HEK293 (cell line): ENCODE data around the gene ABI3BP.

Source experiments
- CTCF ChIA-PET: fragments of 350-600 bp; formaldehyde crosslinking; extraction: SDS; loops from one replicate; lab custom pipeline; 2021; ENCODE audit warnings: antibody characterized with exemption; lab: Yijun Ruan, JAX
- POLR2A ChIA-PET: fragments of 300-600 bp; formaldehyde crosslinking; extraction: SDS; loops from one replicate; lab custom pipeline; 2020; ENCODE audit warnings: antibody characterized with exemption, inconsistent platforms; lab: Yijun Ruan, JAX
- H3K27ac ChIP-seq: fragments of 200-500 bp; sonication (Bioruptor generic); 2 replicates; pipeline ENCODE4 v1.5.1; 2014; ENCODE audit warnings: low read depth, low read length, control low read depth, inconsistent platforms; ENCODE audit errors: extremely low read depth
- H3K36me3 ChIP-seq, 2 experiments: fragments of 200-500 bp in 1 of 2; sonication (Bioruptor generic) in 1 of 2; 1 replicate in 1 of 2; 2 replicates in 1 of 2; pipeline ENCODE4 v1.5.1; 2014 to 2017; ENCODE audit warnings: inconsistent platforms in 2 of 2, low read length in 2 of 2; ENCODE audit not compliant: control insufficient read depth in 2 of 2, insufficient read depth in 1 of 2
- H3K4me1 ChIP-seq: fragments of 200-500 bp; sonication (Bioruptor generic); 2 replicates; pipeline ENCODE4 v1.5.1; 2014; ENCODE audit warnings: mild to moderate bottlenecking, low read length, inconsistent platforms; ENCODE audit not compliant: control insufficient read depth, insufficient read depth
- H3K4me3 ChIP-seq: 2 replicates; pipeline ENCODE4 v1.5.1; 2011; ENCODE audit warnings: low read depth, mild to moderate bottlenecking, control low read depth, low read length, moderate library complexity
- H3K9me3 ChIP-seq: fragments of 200-500 bp; sonication (Bioruptor generic); 2 replicates; pipeline ENCODE4 v1.5.1; 2014; ENCODE audit warnings: low read depth, low read length, inconsistent platforms; ENCODE audit not compliant: control insufficient read depth, insufficient read depth
- GLIS1 ChIP-seq: fragments of 450-650 bp; formaldehyde crosslinking; IDR thresholded peaks from 2 replicates; pipeline ENCODE4 v1.5.1; 2016; ENCODE audit warnings: missing biosample characterization, missing genetic modification characterization
- HOXD13 ChIP-seq: sonication (generic); formaldehyde crosslinking; IDR thresholded peaks from 2 replicates; pipeline ENCODE4 v1.8.0; 2022; ENCODE audit warnings: missing genetic modification reagents, borderline replicate concordance
- KLF7 ChIP-seq: fragments of 450-650 bp; formaldehyde crosslinking; IDR thresholded peaks from 2 replicates; pipeline ENCODE4 v1.5.1; 2016; ENCODE audit warnings: missing biosample characterization, missing genetic modification characterization, borderline replicate concordance
- KLF9 ChIP-seq: fragments of 450-650 bp; formaldehyde crosslinking; IDR thresholded peaks from 2 replicates; pipeline ENCODE4 v1.5.1; 2016; ENCODE audit warnings: missing biosample characterization, missing genetic modification characterization, low read depth
- OSR2 ChIP-seq: fragments of 450-650 bp; formaldehyde crosslinking; IDR thresholded peaks from 2 replicates; pipeline ENCODE4 v1.5.1; 2016; ENCODE audit warnings: missing biosample characterization, missing genetic modification characterization
- SP2 ChIP-seq: fragments of 450-650 bp; formaldehyde crosslinking; IDR thresholded peaks from 2 replicates; pipeline ENCODE4 v1.5.1; 2016; ENCODE audit warnings: missing biosample characterization, missing genetic modification characterization
- WT1 ChIP-seq: fragments of 450-650 bp; formaldehyde crosslinking; IDR thresholded peaks from 2 replicates; pipeline ENCODE4 v1.5.1; 2016; ENCODE audit warnings: missing biosample characterization, missing genetic modification characterization
- ZBTB17 ChIP-seq: fragments of 450-650 bp; formaldehyde crosslinking; IDR thresholded peaks from 2 replicates; pipeline ENCODE4 v1.5.1; 2016; ENCODE audit warnings: missing biosample characterization, missing genetic modification characterization
- ZNF138 ChIP-seq: fragments of 450-650 bp; formaldehyde crosslinking; IDR thresholded peaks from 2 replicates; pipeline ENCODE4 v1.5.1; 2016; ENCODE audit warnings: missing biosample characterization, missing genetic modification characterization, borderline replicate concordance
- ZNF202 ChIP-seq: fragments of 450-650 bp; formaldehyde crosslinking; IDR thresholded peaks from 2 replicates; pipeline ENCODE4 v1.5.1; 2016; ENCODE audit warnings: missing biosample characterization, missing genetic modification characterization, borderline replicate concordance
- ZNF311 ChIP-seq: fragments of 450-650 bp; formaldehyde crosslinking; IDR thresholded peaks from 2 replicates; pipeline ENCODE4 v1.5.1; 2017; ENCODE audit warnings: missing biosample characterization, missing genetic modification characterization, borderline replicate concordance
- ZNF510 ChIP-seq: fragments of 450-650 bp; formaldehyde crosslinking; IDR thresholded peaks from 2 replicates; pipeline ENCODE4 v1.5.1; 2018; ENCODE audit warnings: mild to moderate bottlenecking, missing genetic modification characterization, missing biosample characterization; ENCODE audit not compliant: insufficient replicate concordance
- ZNF521 ChIP-seq: fragments of 450-650 bp; formaldehyde crosslinking; IDR thresholded peaks from 2 replicates; pipeline ENCODE4 v1.5.1; 2017; ENCODE audit warnings: missing biosample characterization, mild to moderate bottlenecking, missing genetic modification characterization
- ZNF555 ChIP-seq: fragments of 450-650 bp; formaldehyde crosslinking; conservative IDR thresholded peaks from 2 replicates; pipeline ENCODE4 v1.5.1; 2017; ENCODE audit warnings: missing biosample characterization, mild to moderate bottlenecking, missing genetic modification characterization, inconsistent platforms
- ZNF629 ChIP-seq: fragments of 450-650 bp; formaldehyde crosslinking; IDR thresholded peaks from 2 replicates; pipeline ENCODE4 v1.5.1; 2017; ENCODE audit warnings: missing biosample characterization, missing genetic modification characterization
- ZNF654 ChIP-seq: fragments of 450-650 bp; formaldehyde crosslinking; IDR thresholded peaks from 2 replicates; pipeline ENCODE4 v1.5.1; 2016; ENCODE audit warnings: low read depth, missing biosample characterization, missing genetic modification characterization
- ZNF777 ChIP-seq: fragments of 450-650 bp; formaldehyde crosslinking; IDR thresholded peaks from 2 replicates; pipeline ENCODE4 v1.5.1; 2017; ENCODE audit warnings: missing biosample characterization, missing genetic modification characterization, borderline replicate concordance
- ZNF837 ChIP-seq: fragments of 450-650 bp; formaldehyde crosslinking; IDR thresholded peaks from 2 replicates; pipeline ENCODE4 v1.5.1; 2016; ENCODE audit warnings: missing biosample characterization, missing genetic modification characterization
- TF ChIP-seq, protein P1 (sequence below): fragments of 450-650 bp; formaldehyde crosslinking; conservative IDR thresholded peaks from 2 replicates; pipeline ENCODE4 v1.5.1; 2016; ENCODE audit warnings: low read depth, missing biosample characterization, missing genetic modification characterization
- TF ChIP-seq, protein P2 (sequence below): fragments of 450-650 bp; formaldehyde crosslinking; IDR thresholded peaks from 2 replicates; pipeline ENCODE4 v1.5.1; 2017; ENCODE audit warnings: missing biosample characterization, missing genetic modification characterization

ABI3BP gene

GRCh38 chr3:100972867-100973266 is 20.4 kb downstream of the ABI3BP start:
- Histone ChIP-seq H3K9me3 (no peaks in the 10 kb centered on the region), H3K4me3 (no peak overlapping the region), H3K27ac (no peak overlapping the region), H3K36me3 (no peaks in the 10 kb centered on the region), H3K4me1 (no peaks in the 10 kb centered on the region)
- ChIA-PET POLR2A (no interaction called here), CTCF (interaction anchor here (0.9 kb wide), 1 partner anchor 57 kb away, joined by 4 read pairs; no protein-coding TSS in a partner anchor)
- TF ChIP-seq ZNF138 (tag by site-specific recombination) (no peak), ZNF202 (no peak), ZNF654 (tag by site-specific recombination) (no peak), ZNF629 (tag by site-specific recombination) (no peak), SP2 (tag by site-specific recombination) (no peak), KLF7 (tag by site-specific recombination) (no peak), ZBTB17 (tag by site-specific recombination) (no peak), ZNF837 (tag by site-specific recombination) (no peak), ZNF510 (tag by site-specific recombination) (no peak), ZNF777 (tag by site-specific recombination) (no peak)
- TF ChIP-seq, protein P1, sequence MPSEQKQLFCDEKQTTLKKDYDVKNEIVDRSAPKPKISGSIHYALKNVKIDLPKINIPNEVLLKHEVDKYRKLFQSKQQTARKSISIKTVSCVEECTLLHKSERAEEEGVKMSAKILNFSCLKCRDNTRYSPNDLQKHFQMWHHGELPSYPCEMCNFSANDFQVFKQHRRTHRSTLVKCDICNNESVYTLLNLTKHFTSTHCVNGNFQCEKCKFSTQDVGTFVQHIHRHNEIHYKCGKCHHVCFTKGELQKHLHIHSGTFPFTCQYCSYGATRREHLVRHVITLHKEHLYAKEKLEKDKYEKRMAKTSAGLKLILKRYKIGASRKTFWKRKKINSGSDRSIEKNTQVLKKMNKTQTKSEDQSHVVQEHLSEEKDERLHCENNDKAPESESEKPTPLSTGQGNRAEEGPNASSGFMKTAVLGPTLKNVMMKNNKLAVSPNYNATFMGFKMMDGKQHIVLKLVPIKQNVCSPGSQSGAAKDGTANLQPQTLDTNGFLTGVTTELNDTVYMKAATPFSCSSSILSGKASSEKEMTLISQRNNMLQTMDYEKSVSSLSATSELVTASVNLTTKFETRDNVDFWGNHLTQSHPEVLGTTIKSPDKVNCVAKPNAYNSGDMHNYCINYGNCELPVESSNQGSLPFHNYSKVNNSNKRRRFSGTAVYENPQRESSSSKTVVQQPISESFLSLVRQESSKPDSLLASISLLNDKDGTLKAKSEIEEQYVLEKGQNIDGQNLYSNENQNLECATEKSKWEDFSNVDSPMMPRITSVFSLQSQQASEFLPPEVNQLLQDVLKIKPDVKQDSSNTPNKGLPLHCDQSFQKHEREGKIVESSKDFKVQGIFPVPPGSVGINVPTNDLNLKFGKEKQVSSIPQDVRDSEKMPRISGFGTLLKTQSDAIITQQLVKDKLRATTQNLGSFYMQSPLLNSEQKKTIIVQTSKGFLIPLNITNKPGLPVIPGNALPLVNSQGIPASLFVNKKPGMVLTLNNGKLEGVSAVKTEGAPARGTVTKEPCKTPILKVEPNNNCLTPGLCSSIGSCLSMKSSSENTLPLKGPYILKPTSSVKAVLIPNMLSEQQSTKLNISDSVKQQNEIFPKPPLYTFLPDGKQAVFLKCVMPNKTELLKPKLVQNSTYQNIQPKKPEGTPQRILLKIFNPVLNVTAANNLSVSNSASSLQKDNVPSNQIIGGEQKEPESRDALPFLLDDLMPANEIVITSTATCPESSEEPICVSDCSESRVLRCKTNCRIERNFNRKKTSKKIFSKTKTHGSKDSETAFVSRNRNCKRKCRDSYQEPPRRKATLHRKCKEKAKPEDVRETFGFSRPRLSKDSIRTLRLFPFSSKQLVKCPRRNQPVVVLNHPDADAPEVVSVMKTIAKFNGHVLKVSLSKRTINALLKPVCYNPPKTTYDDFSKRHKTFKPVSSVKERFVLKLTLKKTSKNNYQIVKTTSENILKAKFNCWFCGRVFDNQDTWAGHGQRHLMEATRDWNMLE (tag by site-specific recombination): no peak

DNA sequence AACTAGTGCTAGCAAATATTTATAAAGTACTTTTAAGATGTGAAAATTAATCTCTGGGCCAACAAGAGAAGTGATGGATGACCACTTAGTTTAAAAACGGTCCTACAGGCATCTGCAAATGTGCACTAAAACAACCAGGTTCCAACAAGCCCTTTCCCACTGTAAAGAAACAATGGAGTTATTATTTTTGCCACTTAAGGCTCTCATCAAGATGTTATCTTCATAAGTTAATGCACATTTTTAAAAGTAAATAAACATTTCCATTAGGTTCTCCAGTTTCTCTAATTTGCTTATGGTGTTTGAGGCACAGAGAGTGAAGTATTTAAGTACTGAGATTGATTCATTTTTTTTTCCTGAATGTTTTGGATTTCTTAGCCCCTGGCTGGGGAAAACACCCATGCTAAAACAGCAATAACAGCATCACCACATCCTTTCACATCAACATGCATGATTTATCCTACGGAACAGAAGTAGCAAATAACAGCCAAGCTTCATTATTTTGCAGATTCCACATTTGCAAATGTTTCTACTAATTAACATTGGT is 20.8 kb downstream of the ABI3BP start:
- Histone ChIP-seq H3K4me1 (no peaks in the 10 kb centered on the region), H3K4me3 (no peak overlapping the region), H3K9me3 (no peaks in the 10 kb centered on the region), H3K27ac (no peak overlapping the region), H3K36me3 (no peaks in the 10 kb centered on the region)
- ChIA-PET CTCF (no interaction called here), POLR2A (no interaction called here)
- peak; percentile 61 for TF ChIP-seq GLIS1 (tag by site-specific recombination)
- TF ChIP-seq WT1 (tag by site-specific recombination): peak; percentile 49; the same call in 1 of the 2 replicates
- no peak for TF ChIP-seq ZNF555 (tag by site-specific recombination)
- TF ChIP-seq ZNF521 (tag by site-specific recombination): no peak
- no peak for TF ChIP-seq HOXD13 (CRISPR knock-in tag)
- no peak for TF ChIP-seq ZNF777 (tag by site-specific recombination)
- peak; percentile 66; the same call in 1 of the 2 replicates for TF ChIP-seq OSR2 (tag by site-specific recombination)
- TF ChIP-seq ZNF311 (tag by site-specific recombination): no peak
- TF ChIP-seq, protein P2, sequence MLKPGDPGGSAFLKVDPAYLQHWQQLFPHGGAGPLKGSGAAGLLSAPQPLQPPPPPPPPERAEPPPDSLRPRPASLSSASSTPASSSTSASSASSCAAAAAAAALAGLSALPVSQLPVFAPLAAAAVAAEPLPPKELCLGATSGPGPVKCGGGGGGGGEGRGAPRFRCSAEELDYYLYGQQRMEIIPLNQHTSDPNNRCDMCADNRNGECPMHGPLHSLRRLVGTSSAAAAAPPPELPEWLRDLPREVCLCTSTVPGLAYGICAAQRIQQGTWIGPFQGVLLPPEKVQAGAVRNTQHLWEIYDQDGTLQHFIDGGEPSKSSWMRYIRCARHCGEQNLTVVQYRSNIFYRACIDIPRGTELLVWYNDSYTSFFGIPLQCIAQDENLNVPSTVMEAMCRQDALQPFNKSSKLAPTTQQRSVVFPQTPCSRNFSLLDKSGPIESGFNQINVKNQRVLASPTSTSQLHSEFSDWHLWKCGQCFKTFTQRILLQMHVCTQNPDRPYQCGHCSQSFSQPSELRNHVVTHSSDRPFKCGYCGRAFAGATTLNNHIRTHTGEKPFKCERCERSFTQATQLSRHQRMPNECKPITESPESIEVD (tag by site-specific recombination): peak; percentile 34; the same call in 1 of the 2 replicates
- TF ChIP-seq KLF9 (tag by site-specific recombination): no peak
